ENCODE data around the gene MEIS2. TPM values are rescaled to one million over a fixed set of nuclear protein-coding genes. Genes with fewer than 3 reads are reported as not detected.

The MEIS2 gene
- total RNA-seq, 1 donor from 2014 or later = 35.6 TPM

DNA sequence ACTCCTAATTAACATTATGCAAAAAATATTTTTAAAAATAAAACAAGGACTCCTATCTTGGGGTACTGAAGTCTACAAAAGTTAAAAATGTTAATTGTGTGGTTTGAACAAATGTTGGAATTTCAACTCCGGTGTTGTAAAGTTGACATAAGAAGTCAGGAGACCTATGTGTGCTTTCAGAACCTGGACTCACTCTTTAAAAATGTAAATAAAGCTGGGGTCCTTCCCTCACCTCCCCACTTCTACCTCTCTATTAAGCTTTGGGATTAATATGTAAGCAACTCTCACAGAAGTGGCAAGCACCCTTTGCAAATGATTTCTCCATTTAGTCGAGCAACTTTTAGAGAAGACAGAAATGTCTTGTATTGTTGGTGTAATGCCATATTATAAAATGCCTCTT lies 11.9 kb downstream of the MEIS2 start:
- Histone ChIP-seq H3K27me3 (ENCODE audit: insufficient read depth, low read length) (no peaks in the 10 kb centered on the region), H4K20me1 (ENCODE audit: insufficient read depth, low read length) (peaks cover 63% of the 10 kb centered on the region), H3K36me3 (ENCODE audit: insufficient read depth, low read length) (peaks cover 55% of the 10 kb centered on the region), H3K9ac (ENCODE audit: low read length) (no peak overlapping the region), H3K4me1 (ENCODE audit: insufficient read depth, low read length) (peaks cover 13% of the 10 kb centered on the region), H3K9me3 (ENCODE audit: insufficient read depth, low read depth, low read length) (no peaks in the 10 kb centered on the region), H3K79me2 (ENCODE audit: insufficient read depth, low read length) (peaks cover 100% of the 10 kb centered on the region), H2AFZ (ENCODE audit: low read depth, low read length) (no peak overlapping the region), H3K27ac (ENCODE audit: low read depth, low read length) (no peak overlapping the region), H3K4me2 (ENCODE audit: low read length) (no peak overlapping the region), H3K4me3 (ENCODE audit: insufficient read depth, low read depth, low read length) (no peak overlapping the region)
- Mint-ChIP-seq H3K27ac (ENCODE audit: unreplicated experiment) (no peak overlapping the region), H3K9me3 (ENCODE audit: unreplicated experiment) (no peaks in the 10 kb centered on the region), H3K27me3 (ENCODE audit: low read depth, unreplicated experiment) (no peaks in the 10 kb centered on the region), H3K4me1 (ENCODE audit: low read depth, unreplicated experiment) (peaks cover under 1% of the 10 kb centered on the region), H3K4me3 (ENCODE audit: unreplicated experiment) (no peak overlapping the region), H3K36me3 (ENCODE audit: low read depth, unreplicated experiment) (peaks cover 10% of the 10 kb centered on the region)
- FAIRE-seq (no peak), DNase-seq (ENCODE audit: low read depth) (no peak)
- TF ChIP-seq EZH2 (IDR thresholded peaks at IDR 0.05; ENCODE audit: insufficient read depth, low read length) (no peak), CTCF (IDR thresholded peaks at IDR 0.05; ENCODE audit: insufficient read depth, low read depth, low read length) (no peak)

DNA sequence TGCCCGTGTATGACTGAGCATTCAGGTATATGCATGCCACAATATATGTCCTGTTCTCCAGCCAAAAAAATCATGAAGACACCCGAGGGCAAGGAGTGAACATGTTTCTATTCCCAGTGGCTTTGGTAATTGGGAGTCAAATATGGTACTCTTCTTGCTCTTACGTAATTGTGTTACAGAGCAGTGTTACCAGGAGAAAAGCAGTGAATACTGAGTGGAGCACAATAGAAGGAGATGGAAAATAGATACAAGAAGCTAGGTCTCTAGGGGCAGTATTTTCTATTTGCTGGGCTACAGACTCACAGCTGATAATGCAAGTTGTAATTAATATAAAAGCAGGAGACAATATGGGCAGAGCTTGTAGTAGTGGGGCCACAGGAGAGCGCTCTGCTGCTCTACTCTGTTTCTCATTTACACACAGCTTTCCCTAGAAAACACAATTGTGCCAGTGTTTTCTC lies 13.2 kb downstream of the MEIS2 start:
- Mint-ChIP-seq H3K27ac (ENCODE audit: unreplicated experiment) (no peak overlapping the region), H3K9me3 (ENCODE audit: unreplicated experiment) (no peaks in the 10 kb centered on the region), H3K4me1 (ENCODE audit: low read depth, unreplicated experiment) (peaks cover 1% of the 10 kb centered on the region), H3K36me3 (ENCODE audit: low read depth, unreplicated experiment) (peaks cover 7% of the 10 kb centered on the region), H3K27me3 (ENCODE audit: low read depth, unreplicated experiment) (no peaks in the 10 kb centered on the region), H3K4me3 (ENCODE audit: unreplicated experiment) (no peak overlapping the region)
- peaks cover 58% of the 10 kb centered on the region for H4K20me1 ChIP-seq (ENCODE audit: insufficient read depth, low read length)
- H3K27ac ChIP-seq (ENCODE audit: low read depth, low read length) = no peak overlapping the region
- no peak overlapping the region for H3K4me2 ChIP-seq (ENCODE audit: low read length)
- no peak for TF ChIP-seq EZH2 (IDR thresholded peaks at IDR 0.05; ENCODE audit: insufficient read depth, low read length)
- no peak for TF ChIP-seq CTCF (IDR thresholded peaks at IDR 0.05; ENCODE audit: insufficient read depth, low read depth, low read length)
- peaks cover 59% of the 10 kb centered on the region for H3K36me3 ChIP-seq (ENCODE audit: insufficient read depth, low read length)
- H2AFZ ChIP-seq (ENCODE audit: low read depth, low read length) = no peak overlapping the region
- no peaks in the 10 kb centered on the region for H3K9me3 ChIP-seq (ENCODE audit: insufficient read depth, low read depth, low read length)
- FAIRE-seq = no peak
- DNase-seq (ENCODE audit: low read depth) = no peak
- peaks cover 6% of the 10 kb centered on the region for H3K4me1 ChIP-seq (ENCODE audit: insufficient read depth, low read length)
- H3K79me2 ChIP-seq (ENCODE audit: insufficient read depth, low read length) = peaks cover 98% of the 10 kb centered on the region
- H3K4me3 ChIP-seq (ENCODE audit: insufficient read depth, low read depth, low read length) = no peak overlapping the region
- H3K27me3 ChIP-seq (ENCODE audit: insufficient read depth, low read length) = no peaks in the 10 kb centered on the region
- H3K9ac ChIP-seq (ENCODE audit: low read length) = no peak overlapping the region

GRCh38 chr15:37086521-37086920 lies 13.8 kb downstream of the MEIS2 start:
- no peaks in the 10 kb centered on the region for H3K27me3 Mint-ChIP-seq (ENCODE audit: low read depth, unreplicated experiment)
- Histone ChIP-seq H3K4me3 (ENCODE audit: insufficient read depth, low read depth, low read length) (no peak overlapping the region), H3K4me1 (ENCODE audit: insufficient read depth, low read length) (peaks cover 7% of the 10 kb centered on the region), H4K20me1 (ENCODE audit: insufficient read depth, low read length) (peaks cover 59% of the 10 kb centered on the region), H3K9me3 (ENCODE audit: insufficient read depth, low read depth, low read length) (no peaks in the 10 kb centered on the region), H3K36me3 (ENCODE audit: insufficient read depth, low read length) (peaks cover 59% of the 10 kb centered on the region), H3K4me2 (ENCODE audit: low read length) (no peak overlapping the region), H3K9ac (ENCODE audit: low read length) (no peak overlapping the region), H3K79me2 (ENCODE audit: insufficient read depth, low read length) (peaks cover 98% of the 10 kb centered on the region), H2AFZ (ENCODE audit: low read depth, low read length) (no peak overlapping the region), H3K27me3 (ENCODE audit: insufficient read depth, low read length) (no peaks in the 10 kb centered on the region), H3K27ac (ENCODE audit: low read depth, low read length) (no peak overlapping the region)
- no peaks in the 10 kb centered on the region for H3K9me3 Mint-ChIP-seq (ENCODE audit: unreplicated experiment)
- no peak overlapping the region for H3K27ac Mint-ChIP-seq (ENCODE audit: unreplicated experiment)
- TF ChIP-seq CTCF (IDR thresholded peaks at IDR 0.05; ENCODE audit: insufficient read depth, low read depth, low read length) (no peak), EZH2 (IDR thresholded peaks at IDR 0.05; ENCODE audit: insufficient read depth, low read length) (no peak)
- H3K4me3 Mint-ChIP-seq (ENCODE audit: unreplicated experiment) = no peak overlapping the region
- FAIRE-seq = peak; percentile 9
- H3K36me3 Mint-ChIP-seq (ENCODE audit: low read depth, unreplicated experiment) = peaks cover 7% of the 10 kb centered on the region
- H3K4me1 Mint-ChIP-seq (ENCODE audit: low read depth, unreplicated experiment) = peaks cover 6% of the 10 kb centered on the region
- no peak for DNase-seq (ENCODE audit: low read depth)

Measured in astrocyte (in vitro differentiated cells and primary cell).